ENCODE results near the gene IFITM5. TPM values are rescaled to one million over a fixed set of nuclear protein-coding genes. Genes with fewer than 3 reads are reported as not detected.

IFITM5 gene
- total and polyA plus RNA-seq, 9 donors, result not detected

- intact Hi-C loops (cut with DNase I), result no loop called here
- no peak for DNase-seq
- H3K4me3 ChIP-seq, result no peak overlapping the region
- no peaks in the 10 kb centered on the region for H3K9me3 ChIP-seq
- H3K27ac ChIP-seq, result no peak overlapping the region
- no peaks in the 10 kb centered on the region for H3K4me1 ChIP-seq (ENCODE audit: insufficient read depth)
- H3K36me3 ChIP-seq, result no peaks in the 10 kb centered on the region
- no peaks in the 10 kb centered on the region for H3K27me3 ChIP-seq
- TF ChIP-seq POLR2A (IDR thresholded peaks at IDR 0.05), result no peak
- no peak for TF ChIP-seq EP300 (IDR thresholded peaks at IDR 0.05)
- no peak for TF ChIP-seq CTCF (IDR thresholded peaks at IDR 0.05)
- 78 to 87% (median 86%) methylated on average over 6 of the region's 6 CpGs for WGBS, 3 donors
These were observed 26.5 kb downstream of the IFITM5 start for GRCh38 chr11:272931-273198.

- no peaks in the 10 kb centered on the region for H3K4me1 ChIP-seq (ENCODE audit: insufficient read depth)
- no peak overlapping the region for H3K4me3 ChIP-seq
- intact Hi-C loops (cut with DNase I), result no loop called here
- no peak for TF ChIP-seq CTCF (IDR thresholded peaks at IDR 0.05)
- no peak for TF ChIP-seq EP300 (IDR thresholded peaks at IDR 0.05)
- no peak for TF ChIP-seq POLR2A (IDR thresholded peaks at IDR 0.05)
- no peaks in the 10 kb centered on the region for H3K9me3 ChIP-seq
- no peaks in the 10 kb centered on the region for H3K27me3 ChIP-seq
- no peak overlapping the region for H3K27ac ChIP-seq
- WGBS, 3 donors, result 81 to 86% (median 85%) methylated on average over 22 of the region's 22 CpGs
- H3K36me3 ChIP-seq, result no peaks in the 10 kb centered on the region
- no peak for DNase-seq
These were observed 27.0 kb downstream of the IFITM5 start for GRCh38 chr11:272195-272930.

- no peak for DNase-seq
- H3K9me3 ChIP-seq, result no peaks in the 10 kb centered on the region
- intact Hi-C loops (cut with DNase I), result no loop called here
- no peaks in the 10 kb centered on the region for H3K27me3 ChIP-seq
- 70 to 77% (median 73%) methylated on average over 8 of the region's 8 CpGs for WGBS, 3 donors
- TF ChIP-seq EP300 (IDR thresholded peaks at IDR 0.05) (no peak), CTCF (IDR thresholded peaks at IDR 0.05) (no peak), POLR2A (IDR thresholded peaks at IDR 0.05) (no peak)
- H3K4me1 ChIP-seq (ENCODE audit: insufficient read depth), result no peaks in the 10 kb centered on the region
- no peak overlapping the region for H3K4me3 ChIP-seq
- no peaks in the 10 kb centered on the region for H3K36me3 ChIP-seq
- no peak overlapping the region for H3K27ac ChIP-seq
These were observed 28.0 kb downstream of the IFITM5 start for GRCh38 chr11:271319-271715.

GRCh38 chr11:270451-271318 is 28.6 kb downstream of the IFITM5 start:
- no peak overlapping the region for H3K4me3 ChIP-seq
- no peaks in the 10 kb centered on the region for H3K4me1 ChIP-seq (ENCODE audit: insufficient read depth)
- no peak overlapping the region for H3K27ac ChIP-seq
- no peaks in the 10 kb centered on the region for H3K9me3 ChIP-seq
- no peaks in the 10 kb centered on the region for H3K36me3 ChIP-seq
- intact Hi-C loops (cut with DNase I), result no loop called here
- no peak for DNase-seq
- WGBS, 3 donors, result 74 to 77% (median 75%) methylated on average over 18 of the region's 18 CpGs
- no peaks in the 10 kb centered on the region for H3K27me3 ChIP-seq
- no peak for TF ChIP-seq CTCF (IDR thresholded peaks at IDR 0.05)
- no peak for TF ChIP-seq POLR2A (IDR thresholded peaks at IDR 0.05)
- TF ChIP-seq EP300 (IDR thresholded peaks at IDR 0.05), result no peak

Data from ovary (tissue), 9 donors.